HepG2 (cell line): ENCODE results near the gene TTLL11. TPM values are rescaled to one million over a fixed set of nuclear protein-coding genes. Genes with fewer than 3 reads are reported as not detected.

Experiments used
- ARID2 ChIP-seq: sonication (generic); formaldehyde crosslinking; IDR thresholded peaks from 2 replicates; pipeline ENCODE4 v1.8.1; 2022; ENCODE audit warnings: mild to moderate bottlenecking, missing genetic modification reagents, borderline replicate concordance
- CENPBD1 ChIP-seq: sonication (generic); formaldehyde crosslinking; IDR thresholded peaks from 2 replicates; pipeline ENCODE4 v1.8.0; 2022; ENCODE audit warnings: missing genetic modification reagents, low read depth, mild to moderate bottlenecking, borderline replicate concordance
- CTCF ChIP-seq: sonication (generic); formaldehyde crosslinking; IDR thresholded peaks from 2 replicates; pipeline ENCODE4 v1.5.0; 2020; ENCODE audit warnings: mild to moderate bottlenecking, missing genetic modification reagents, moderate library complexity
- E2F5 ChIP-seq: sonication (generic); formaldehyde crosslinking; conservative IDR thresholded peaks from 2 replicates; pipeline ENCODE4 v1.4.0; 2020; ENCODE audit warnings: missing genetic modification reagents
- FOXP1 ChIP-seq, 2 experiments: fragments of 450-650 bp in 1 of 2; IDR thresholded peaks; 2 replicates each; pipeline ENCODE4 v1.6.1; 2017 to 2018; ENCODE audit warnings: antibody characterized with exemption in 1 of 2
- GPN1 ChIP-seq: sonication (generic); formaldehyde crosslinking; IDR thresholded peaks from 2 replicates; pipeline ENCODE4 v1.5.1; 2020; ENCODE audit warnings: missing genetic modification reagents, borderline replicate concordance
- HDAC6 ChIP-seq: fragments of 200-600 bp; sonication (generic); IDR thresholded peaks from 2 replicates; pipeline ENCODE4 v1.7.0; 2017; ENCODE audit warnings: mild to moderate bottlenecking, antibody characterized with exemption, low read length, low read depth
- HHEX ChIP-seq: IDR thresholded peaks from 2 replicates; pipeline ENCODE4 v1.6.1; 2016; ENCODE audit warnings: control low read depth
- KLF13 ChIP-seq: sonication (generic); formaldehyde crosslinking; IDR thresholded peaks from 2 replicates; pipeline ENCODE4 v1.4.0; 2020; ENCODE audit warnings: mild to moderate bottlenecking, missing genetic modification reagents
- MAX ChIP-seq: IDR thresholded peaks from 2 replicates; pipeline ENCODE4 v1.6.1; 2012; ENCODE audit warnings: inconsistent platforms
- MYPOP ChIP-seq: sonication (generic); formaldehyde crosslinking; IDR thresholded peaks from 2 replicates; pipeline ENCODE4 v1.8.1; 2023; ENCODE audit warnings: mild to moderate bottlenecking, moderate library complexity, missing genetic modification reagents
- NCOA2 ChIP-seq: sonication (generic); formaldehyde crosslinking; IDR thresholded peaks from 2 replicates; pipeline ENCODE4 v1.8.0; 2022; ENCODE audit warnings: inconsistent platforms
- POGZ ChIP-seq: sonication (generic); formaldehyde crosslinking; IDR thresholded peaks from 2 replicates; pipeline ENCODE4 v1.4.0; 2020; ENCODE audit warnings: mild to moderate bottlenecking, missing genetic modification reagents
- RARA ChIP-seq: IDR thresholded peaks from 2 replicates; pipeline ENCODE4 v1.6.1; 2016; ENCODE audit warnings: missing genetic modification reagents, missing compliant biosample characterization
- REXO4 ChIP-seq: sonication (generic); formaldehyde crosslinking; IDR thresholded peaks from 2 replicates; pipeline ENCODE4 v1.8.0; 2022; ENCODE audit warnings: missing genetic modification reagents, mild to moderate bottlenecking, borderline replicate concordance
- RFX3 ChIP-seq: IDR thresholded peaks from 2 replicates; pipeline ENCODE4 v1.6.1; 2016; ENCODE audit warnings: missing biosample characterization, missing genetic modification reagents
- STAT6 ChIP-seq: sonication (generic); formaldehyde crosslinking; IDR thresholded peaks from 2 replicates; pipeline ENCODE4 v1.4.0; 2020; ENCODE audit warnings: missing genetic modification reagents, mild to moderate bottlenecking, borderline replicate concordance
- TSC22D2 ChIP-seq: sonication (generic); formaldehyde crosslinking; IDR thresholded peaks from 2 replicates; pipeline ENCODE4 v1.5.1; 2020; ENCODE audit warnings: missing genetic modification reagents, mild to moderate bottlenecking, borderline replicate concordance
- ZBTB43 ChIP-seq: sonication (generic); formaldehyde crosslinking; conservative IDR thresholded peaks from 2 replicates; pipeline ENCODE4 v1.4.0; 2020; ENCODE audit warnings: missing genetic modification reagents
- ZNF337 ChIP-seq: sonication (generic); formaldehyde crosslinking; IDR thresholded peaks from 2 replicates; pipeline ENCODE4 v1.5.1; 2020; ENCODE audit warnings: missing genetic modification reagents, low read depth, mild to moderate bottlenecking, borderline replicate concordance
- ZNF558 ChIP-seq: sonication (generic); formaldehyde crosslinking; IDR thresholded peaks from 2 replicates; pipeline ENCODE4 v1.9.0; 2022; ENCODE audit warnings: mild to moderate bottlenecking, missing genetic modification reagents, borderline replicate concordance
- ZNF816 ChIP-seq: sonication (generic); formaldehyde crosslinking; IDR thresholded peaks from 2 replicates; pipeline ENCODE4 v1.8.0; 2022; ENCODE audit warnings: missing genetic modification reagents, mild to moderate bottlenecking, borderline replicate concordance
- ZNF878 ChIP-seq: sonication (generic); formaldehyde crosslinking; IDR thresholded peaks from 2 replicates; pipeline ENCODE4 v1.8.1; 2023; ENCODE audit warnings: mild to moderate bottlenecking, missing genetic modification reagents, moderate library complexity
- polyA plus RNA-seq, 8 experiments: library from polyadenylated mRNA; depleted of rRNA in 3 of 8; stranded (reverse) in 7 of 8; unstranded in 1 of 8; fragments of >200 nt; fragmentation: Illumina TruSeq in 4 of 8; extraction: Trizol in 4 of 8; gene quantifications; 2 replicates each; pipeline versions ENCODE4 v1.2.1 to v1.2.3, GENCODE V29; 2011 to 2016; ENCODE audit warnings: low read depth in 4 of 8, missing spikeins in 1 of 8, mixed read lengths in 1 of 8; ENCODE audit not compliant: insufficient read depth in 1 of 8
- total RNA-seq, 5 experiments: library from RNA; depleted of rRNA; stranded (reverse); fragments of >200 nt; fragmentation: Illumina TruSeq; extraction: Trizol; gene quantifications; 2 replicates each; pipeline ENCODE4 v1.2.3, GENCODE V29; 2016; ENCODE audit warnings: low read depth in 1 of 5

Gene TTLL11
- total and polyA plus RNA-seq, 2 of the 13 experiments (the other 11 are each of a cell fraction or from before 2014, with no cell fraction given): 4.5 to 5.2 TPM

GRCh38 chr9:121942313-121942712 lies 150.8 kb downstream of the TTLL11 start (continued):
- TF ChIP-seq ZBTB43 (no peak), MAX (no peak), ZNF816 (CRISPR knock-in tag) (no peak), NCOA2 (CRISPR knock-in tag) (peak; percentile 14; the same call in 1 of the 2 replicates), ZNF337 (CRISPR knock-in tag) (no peak), GPN1 (no peak), FOXP1 (IDR thresholded peaks at IDR 0.05) (no peak), FOXP1 (CRISPR knock-in tag; IDR thresholded peaks at IDR 0.05) (peak; percentile 97), REXO4 (CRISPR knock-in tag) (no peak), CTCF (0 out of 2 replicates have a peak, but pooled peaks have one; percentile 9), HDAC6 (no peak), POGZ (CRISPR knock-in tag) (no peak), MYPOP (CRISPR knock-in tag) (peak; percentile 33; the same call in 1 of the 2 replicates), HHEX (CRISPR knock-in tag) (no peak), RFX3 (CRISPR knock-in tag) (no peak), KLF13 (CRISPR knock-in tag) (no peak), ZNF558 (CRISPR knock-in tag) (no peak), CENPBD1 (CRISPR knock-in tag) (no peak), ZNF878 (CRISPR knock-in tag) (no peak), TSC22D2 (no peak), RARA (CRISPR knock-in tag) (peak; percentile 46; the same call in 1 of the 2 replicates), STAT6 (no peak), ARID2 (CRISPR knock-in tag) (no peak), E2F5 (CRISPR knock-in tag) (no peak)
